Activated CD4-positive, alpha-beta T cell treated with anti-CD3 and anti-CD28 coated beads, Interleukin-2, amount 50 U/mL, for 16 hours (primary cell): ENCODE data around the gene DYSF.

Experiments used
- DNase-seq: peaks from one replicate; pipeline ENCODE4 v3.0.0-alpha.2; 2020

DYSF gene

DNA sequence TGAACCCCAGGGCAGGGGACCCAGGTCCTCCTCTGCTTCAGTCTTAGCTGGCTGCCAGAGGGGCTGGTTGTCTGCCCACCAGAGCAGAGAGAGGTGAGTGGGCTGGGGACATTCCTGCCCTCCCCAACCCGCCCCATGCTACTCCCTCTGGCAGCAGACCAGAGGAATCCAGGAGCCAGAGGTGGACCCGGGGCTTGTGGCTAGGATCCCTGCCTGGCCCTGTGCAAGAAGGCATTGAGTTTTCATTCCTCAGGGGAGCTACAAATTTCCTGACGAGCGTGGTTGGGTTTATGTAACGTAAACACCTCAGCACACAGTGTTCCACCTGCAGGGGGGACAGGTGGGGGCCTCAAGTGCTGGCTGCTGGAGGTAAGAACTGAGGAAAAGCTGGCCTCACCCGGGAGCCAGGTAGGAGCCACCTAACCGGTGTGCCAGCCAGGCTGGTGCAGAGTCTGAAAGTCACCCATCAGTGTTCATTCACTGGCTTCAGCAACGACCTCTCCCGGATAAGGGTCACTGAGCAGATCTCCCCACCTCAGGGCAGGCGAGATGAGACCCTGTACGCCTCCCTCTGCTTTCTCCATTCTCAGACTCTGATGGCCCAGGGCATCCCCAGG, 246.8 kb downstream of the DYSF start:
- no peak for DNase-seq

DNA sequence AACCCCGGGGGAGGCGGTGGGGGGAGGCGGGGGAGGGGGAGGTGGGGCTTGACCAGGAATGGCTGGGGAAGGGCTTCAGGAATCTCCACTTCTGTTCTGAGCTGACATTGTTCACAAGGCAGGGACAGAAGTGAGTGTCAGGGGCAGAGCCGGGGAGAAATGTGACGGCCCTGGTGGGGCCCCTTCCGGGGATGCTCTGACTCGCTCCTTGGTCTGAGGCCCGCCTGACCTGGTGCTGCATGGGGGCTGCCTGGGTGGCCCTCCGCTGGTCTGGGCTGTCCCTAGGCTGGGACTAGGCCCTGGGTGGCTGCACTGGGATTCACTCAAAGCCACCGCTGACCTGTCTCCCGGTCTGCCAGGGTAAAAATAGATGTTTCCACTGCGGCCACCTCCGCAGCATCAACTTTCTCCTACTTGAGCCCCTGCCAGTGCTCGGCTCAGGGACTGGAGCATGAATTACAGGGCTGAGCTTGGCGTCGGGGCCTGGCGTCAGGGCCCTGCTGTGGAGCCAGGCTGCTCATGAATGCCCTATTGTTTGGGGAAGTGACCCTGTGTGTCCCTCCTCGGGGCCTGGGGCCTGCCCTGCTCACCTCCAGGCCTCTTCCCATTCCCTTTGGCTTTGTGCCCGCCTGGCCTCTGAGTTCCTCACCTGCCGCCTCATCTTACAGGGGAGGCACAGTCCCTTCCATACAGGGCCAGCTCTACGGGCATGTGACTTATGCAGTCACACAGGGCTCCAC, 247.5 kb downstream of the DYSF start:
- no peak for DNase-seq

DNA sequence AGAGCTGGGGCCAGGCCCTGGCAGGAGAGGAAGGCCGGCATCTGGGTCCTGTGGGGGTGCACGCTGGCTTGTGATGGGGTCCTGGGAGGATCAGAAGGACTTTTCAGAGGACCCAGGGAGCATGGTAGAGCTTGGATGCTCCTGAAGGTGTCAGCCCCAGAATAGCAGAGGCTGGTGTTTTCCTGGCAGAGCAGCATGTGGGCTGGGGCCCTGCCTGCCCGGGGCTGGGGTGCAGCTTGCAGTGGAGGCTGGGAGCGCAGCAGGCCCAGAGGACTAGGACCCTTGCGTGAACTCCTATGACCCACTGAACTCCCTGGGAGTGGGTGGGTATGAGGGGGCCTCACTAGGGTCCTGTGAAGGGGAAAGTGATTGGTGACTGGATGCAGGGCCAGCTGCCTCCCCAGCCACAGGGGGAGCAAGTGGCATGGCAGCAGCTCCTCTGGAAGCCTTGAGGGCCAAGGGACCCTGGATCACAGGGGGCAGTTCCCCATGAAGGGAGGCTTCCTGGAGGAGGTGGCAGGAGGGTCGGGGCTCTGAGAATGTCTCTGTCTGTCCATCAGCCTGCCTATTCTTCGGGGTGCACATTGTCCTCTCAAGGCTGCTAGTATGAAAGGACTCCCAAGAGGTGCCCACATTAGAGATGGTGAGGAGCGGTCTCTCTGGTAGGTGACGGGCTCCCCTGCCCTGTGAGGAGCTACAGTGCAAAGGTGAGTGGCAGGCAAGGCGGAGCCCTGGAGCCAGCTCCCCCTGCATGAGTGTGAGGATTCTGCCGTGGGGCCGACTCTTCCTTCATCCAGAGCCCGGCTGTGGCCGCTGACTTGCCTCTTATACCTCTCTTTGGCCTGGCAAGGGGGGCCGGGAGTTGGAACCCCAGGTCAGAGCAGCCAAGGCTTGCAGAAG, 249.0 kb downstream of the DYSF start:
- DNase-seq, result no peak

DNA sequence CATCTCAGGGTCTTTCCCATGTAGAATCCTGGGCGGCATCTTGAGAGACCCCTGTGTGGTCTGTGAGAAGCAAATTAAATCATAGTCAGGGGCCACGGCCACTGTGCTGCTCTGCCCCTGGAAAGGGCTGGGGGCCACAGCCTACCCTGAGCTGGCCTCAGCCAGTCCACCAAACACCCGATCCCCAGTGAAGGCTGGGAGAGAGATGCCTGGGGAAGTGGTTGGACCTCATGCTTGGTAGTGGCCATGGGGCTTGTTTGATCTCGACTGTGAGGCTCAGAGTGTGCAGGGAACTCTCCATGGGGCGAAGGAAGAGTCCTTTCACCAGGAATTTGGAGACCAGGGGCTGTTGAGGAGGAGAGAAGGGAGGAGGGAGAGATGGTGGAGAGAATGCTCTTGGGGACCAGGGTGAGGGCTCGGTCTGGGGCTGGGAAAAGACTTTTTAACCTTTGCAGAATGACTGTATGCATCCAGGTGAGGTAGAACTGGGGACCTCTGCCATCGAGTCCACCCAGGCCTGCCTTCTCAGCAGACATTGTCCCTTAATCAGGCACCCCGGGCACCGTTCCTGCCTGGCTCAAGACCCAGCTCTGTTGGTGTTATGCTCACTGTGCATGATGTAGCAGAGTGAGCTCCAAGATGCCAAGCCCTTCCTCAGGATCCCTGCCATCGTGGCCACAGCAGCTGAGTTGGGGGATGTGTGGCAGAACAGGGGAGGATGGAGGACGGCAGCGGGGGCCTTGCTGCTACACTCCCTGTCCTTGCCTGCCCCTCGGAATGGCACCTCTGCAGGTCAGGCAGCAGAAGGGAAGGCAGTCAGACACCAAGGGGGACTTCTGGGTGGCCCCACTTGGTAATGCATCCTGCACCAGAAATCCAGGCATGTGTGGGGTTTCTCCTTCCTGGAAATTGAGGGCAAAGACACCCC, 249.9 kb downstream of the DYSF start:
- no peak for DNase-seq

DNA sequence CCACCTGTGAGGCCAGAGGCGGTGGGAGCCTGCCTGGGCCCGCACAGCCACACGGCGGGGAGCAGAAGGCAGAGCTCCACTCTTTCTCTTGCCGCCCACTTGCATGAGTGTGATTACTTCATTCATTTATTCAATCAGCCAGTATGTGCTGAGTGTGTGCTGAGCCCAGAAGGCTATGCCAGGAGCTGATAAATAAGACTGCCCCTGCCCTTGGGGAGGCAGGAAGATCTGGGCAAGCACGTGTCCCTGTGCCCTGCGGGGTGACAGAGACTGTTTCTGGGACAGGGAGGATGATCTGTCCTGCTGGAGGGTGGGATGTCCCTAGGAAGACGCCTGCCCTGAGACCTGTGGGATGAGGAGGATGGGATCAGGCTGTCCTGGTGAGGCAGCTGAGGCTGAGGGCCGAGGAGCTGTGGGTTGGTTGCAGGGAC, 250.8 kb downstream of the DYSF start:
- DNase-seq, result no peak

DNA sequence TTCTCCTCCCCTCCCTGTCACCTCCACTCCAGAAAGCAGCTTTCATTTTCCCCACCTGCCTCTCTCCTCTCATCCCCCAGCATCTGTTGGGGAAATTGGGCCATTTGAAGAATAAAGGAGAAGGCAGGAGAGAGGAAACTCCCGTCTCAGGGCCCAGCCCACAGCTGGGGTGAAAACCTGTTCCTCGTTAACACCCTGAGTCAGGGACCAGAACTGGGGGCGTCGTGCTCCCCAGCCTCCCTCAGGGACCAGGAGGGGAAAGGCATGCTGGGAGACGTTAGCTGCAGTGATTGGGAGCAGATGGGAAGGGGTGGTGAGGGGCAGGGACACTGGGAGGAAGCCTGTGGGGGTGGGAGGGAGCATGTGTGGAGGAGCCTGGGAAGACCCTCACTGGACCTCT, 251.3 kb downstream of the DYSF start:
- DNase-seq, result no peak

DNA sequence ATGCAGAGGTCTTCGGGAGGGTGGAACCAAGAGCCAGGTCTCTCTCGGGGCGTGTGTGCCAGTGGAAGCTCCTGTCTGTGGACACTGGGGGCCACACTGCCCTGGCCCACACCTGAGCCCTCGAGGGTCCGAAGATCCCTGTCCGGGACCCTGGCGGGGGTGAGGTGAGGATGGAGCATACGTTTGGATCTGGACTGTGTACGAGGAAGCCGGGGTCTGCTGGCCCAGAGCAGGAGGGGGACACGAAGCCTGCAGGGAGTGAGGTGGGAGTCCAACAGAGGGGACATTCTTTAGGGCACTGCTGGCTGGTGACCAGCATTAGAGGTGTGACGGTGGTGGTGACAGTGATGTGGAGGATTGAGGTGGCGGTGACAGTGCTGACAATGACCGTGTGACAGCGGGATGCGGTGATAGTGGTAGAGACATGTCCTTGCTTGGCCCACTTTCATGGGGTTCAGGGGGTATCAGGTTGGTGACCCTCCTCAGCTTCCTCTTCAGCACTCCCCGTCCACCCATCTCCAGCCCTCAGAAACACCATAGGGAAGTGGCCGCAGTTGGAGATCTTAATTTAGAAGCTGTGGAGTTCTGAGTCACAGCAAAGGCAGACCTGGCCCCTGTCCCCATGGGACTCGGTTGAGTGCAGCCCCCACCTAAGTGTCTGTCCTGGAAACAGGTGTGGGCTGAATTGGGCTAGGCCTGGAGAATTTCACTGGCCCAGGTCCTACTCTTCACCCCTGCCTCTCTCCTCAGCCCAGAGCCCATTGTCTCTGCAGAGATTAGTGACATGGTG, 252.0 kb downstream of the DYSF start:
- no peak for DNase-seq

DNA sequence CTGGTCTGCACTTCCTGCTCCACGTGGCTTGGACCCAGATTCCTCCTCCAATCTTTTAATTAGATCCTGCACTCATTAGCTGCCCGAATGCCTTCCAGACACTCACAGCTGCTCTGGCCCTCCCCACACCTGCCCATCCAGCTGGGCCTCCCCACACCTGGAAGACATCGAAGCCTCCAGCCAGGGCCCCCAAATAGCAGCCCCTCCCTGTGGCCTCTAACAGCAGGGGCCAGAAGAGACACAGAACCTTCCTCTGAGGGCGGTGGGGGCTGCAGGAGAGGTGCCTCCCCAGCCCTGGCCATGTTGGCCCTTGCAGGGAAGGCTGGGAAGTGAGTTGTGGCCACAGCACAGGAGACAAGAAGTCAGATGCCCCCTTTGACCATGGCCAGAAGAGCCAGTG, 252.8 kb downstream of the DYSF start:
- no peak for DNase-seq

DNA sequence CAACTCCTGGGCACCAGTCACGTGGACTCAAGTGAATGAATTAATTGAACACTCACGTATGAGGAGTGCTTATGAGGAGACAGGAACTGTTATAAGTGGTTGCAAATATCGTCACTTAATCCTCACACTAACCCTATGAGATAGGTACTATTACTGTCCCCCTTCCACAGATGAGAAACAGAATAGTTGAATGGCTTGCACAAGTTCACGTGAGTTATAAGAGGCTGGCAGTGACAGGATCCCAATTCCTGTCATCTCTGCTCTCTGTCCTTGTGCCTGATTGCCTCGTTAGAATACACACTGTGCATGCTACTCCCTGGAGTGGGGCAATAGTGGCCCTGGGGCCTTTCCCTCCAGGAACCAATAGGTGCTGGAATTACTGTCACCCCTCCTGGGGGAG, 253.5 kb downstream of the DYSF start:
- DNase-seq, result no peak

DNA sequence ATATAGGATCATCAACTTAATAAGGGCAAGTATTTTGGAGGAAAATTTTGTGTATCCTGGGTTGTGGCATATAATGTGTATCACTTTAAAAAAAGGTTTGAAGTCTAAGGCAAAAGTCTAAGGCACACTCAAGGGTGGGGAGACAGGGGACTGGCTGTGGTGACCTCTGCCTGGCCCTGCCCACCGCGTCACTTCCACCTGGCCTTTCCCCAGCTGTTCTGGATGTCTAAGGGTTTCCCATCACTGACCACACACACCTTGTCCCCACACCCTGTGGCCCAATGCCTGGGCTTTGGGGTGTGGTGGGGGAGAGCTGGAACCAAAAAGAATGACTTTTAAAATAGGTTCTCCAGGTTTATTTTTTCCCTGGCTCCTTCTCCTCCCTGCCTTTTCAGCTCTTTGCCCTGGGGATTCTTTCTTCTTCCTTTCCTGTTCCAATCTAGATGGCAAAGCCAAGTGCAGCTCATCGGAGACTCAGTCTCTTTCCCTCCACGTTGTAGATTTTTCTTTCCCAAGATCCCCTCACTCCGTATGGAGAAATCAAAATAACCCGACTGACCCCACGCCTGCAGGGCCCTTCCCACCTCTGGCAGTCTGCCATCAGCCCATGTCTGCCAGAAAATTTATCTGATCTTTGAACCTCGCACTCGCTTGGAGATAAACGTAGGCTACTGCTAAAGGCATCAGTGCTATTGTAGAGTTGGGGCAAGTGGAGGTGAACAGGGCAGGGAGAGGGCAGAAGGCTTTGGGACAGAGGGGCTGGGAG, 257.2 kb downstream of the DYSF start:
- DNase-seq, result no peak

DNA sequence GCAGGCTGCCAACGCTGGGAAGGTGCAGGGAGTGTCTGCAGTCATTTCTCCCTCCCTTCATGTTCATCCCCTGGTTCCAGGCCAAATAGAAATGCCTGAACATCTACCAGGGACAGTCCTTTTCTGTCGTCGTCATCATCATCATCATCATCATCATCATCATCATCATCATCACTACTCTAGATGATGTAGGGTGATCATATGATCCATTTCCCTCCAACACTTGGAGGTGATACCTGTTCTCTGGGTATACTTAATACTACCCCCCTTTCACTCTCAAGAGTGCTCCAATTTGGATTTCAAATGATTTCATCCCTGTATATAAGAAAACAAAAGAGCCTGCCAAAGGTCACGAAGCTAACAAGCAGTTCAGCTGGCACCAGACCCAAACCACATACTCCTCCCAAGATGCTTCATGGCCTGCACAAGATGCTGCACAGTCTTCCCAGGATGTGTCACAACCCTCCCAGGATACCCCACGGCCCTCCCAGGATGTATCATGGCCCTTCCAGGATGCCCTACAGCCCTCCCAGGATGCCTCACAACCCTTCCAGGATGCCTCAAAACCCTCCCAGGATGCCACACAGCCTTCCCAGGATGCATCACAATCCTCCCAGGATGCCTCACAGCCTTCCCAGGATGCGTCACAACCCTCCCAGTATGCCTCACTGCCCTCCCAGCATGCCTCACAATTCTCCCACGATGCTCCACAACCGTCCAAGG, 257.9 kb downstream of the DYSF start:
- DNase-seq, result no peak

DNA sequence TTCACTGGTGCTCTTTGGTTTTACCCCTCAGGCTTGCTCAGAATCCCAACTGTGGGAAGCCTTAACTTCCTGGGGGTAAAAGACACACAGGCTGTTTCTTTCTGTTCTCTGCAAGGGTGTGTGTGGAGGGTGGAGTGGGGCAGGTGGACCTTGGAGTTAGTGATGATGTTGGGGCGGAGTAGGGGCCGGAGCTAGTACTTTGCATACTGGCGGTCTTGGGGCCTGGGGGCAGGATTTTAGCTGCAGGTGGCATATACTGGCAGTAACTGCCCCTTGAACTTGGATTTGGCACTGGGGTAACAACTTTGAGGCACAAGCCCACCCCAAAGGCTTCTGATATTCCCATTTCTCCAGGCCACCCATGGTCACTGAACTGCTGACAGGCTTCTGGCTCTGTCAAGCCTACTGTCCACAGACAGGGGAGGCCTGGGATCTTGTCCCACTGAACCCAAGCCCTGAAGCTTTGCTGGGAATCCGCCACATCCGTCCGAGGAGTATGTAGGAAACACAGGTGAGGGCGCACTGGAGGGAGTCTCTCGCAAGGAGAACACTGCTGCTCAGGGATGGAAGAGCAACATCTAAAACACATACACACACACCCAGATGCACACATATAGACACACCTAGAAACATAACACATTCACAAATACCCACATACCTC, 258.9 kb downstream of the DYSF start:
- DNase-seq, result no peak

DNA sequence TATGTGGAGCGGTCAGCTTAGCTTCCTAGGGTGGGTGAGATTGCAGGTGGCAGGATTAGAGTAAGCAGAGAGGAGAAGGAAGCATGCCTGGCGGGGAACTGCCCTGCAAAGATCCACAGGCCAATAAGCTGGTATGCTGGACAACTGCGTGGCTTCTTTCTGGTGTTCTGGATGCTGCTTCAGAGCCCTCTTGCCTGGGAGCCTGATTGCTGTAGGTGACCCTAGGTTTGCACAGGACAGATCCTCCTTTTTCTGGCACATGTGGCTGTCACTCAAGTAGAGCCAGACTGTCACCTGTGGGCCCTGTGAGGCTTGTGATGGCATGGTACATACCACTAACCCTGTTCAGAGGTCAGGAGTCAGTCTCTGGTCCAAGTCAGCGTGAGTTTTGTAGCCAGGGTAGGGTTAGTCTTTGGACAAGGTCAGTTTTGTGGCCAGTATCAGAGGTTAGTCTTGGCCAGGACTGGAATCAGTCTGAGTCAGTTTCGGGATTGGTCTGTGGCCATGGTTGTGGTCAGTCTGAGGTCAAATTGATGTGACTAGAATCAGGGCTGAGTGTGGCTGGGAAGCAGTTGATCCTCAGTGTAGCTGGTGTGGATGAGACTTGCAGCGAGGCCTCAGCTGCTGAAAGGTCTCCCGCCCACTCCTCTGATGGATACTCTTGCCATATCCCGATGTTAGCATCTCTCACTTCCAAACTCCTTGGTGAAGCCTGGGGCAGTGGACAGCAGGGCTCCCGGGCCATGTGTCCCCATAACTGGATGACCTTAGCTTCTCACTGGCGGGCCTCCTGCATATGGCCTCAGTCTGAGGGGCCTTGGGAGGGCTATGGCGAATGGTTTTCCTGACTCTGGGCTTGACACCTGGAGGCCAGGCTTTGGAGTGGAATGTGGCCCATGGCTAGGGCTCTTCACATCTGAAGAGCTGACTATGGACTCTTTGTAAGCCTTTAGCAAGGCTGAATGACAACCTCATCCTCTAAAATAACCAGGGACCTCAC, 260.5 kb downstream of the DYSF start:
- DNase-seq, result no peak

DNA sequence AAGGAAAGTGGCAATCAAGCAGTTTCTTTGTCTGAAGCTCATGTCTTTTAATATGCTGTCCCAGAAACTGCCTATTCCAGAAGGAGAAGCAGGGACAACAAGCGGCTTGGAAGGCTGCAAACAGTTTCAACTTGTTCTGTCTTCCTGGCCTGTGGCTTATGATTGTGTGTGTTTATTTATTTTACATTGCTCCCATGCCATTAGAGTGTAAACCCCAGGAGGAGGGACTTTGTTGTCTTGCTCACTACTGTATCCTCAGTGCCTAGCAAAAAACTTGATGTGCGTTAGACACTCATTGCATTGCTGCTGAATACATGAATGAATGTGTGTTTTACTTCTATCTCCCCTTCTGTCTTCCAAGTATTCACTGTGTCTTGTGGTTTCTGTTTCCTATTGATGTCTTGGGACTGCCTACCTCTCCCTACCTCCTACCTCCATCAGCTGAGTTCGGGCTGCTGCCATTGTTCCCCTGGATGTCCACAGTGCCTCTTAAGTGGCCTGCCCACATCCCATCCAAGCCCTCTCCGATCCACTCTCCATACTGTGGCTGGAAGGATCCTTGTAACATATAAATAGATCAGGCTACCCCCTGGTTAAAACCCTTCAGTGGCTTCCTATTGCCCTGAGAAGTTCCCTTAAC, 261.4 kb downstream of the DYSF start:
- DNase-seq, result no peak

DNA sequence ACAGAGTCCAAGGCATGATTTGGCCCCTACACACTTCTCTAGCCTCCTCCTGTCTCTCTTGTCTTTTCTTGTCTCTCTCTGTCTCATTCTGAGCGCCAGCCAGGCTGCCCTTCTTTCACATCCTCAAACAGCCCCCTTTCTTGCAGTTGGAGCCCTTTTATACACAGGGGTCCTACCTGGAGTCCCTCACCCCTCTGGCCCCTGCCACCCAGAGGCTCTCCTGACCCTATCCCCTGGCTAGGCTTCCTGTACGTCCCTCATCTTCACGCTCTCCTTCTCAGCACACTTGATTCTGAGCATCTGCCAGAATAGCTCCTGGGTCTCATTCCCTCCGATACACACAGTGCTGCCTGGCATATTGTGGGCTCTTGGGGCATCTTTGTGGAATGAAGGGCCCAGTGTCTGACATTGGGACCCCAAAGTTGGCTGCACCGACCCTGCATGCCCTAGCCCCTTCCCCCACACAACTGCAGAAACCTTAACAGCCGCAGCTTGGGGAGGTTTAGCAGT, 261.9 kb downstream of the DYSF start:
- no peak for DNase-seq

DNA sequence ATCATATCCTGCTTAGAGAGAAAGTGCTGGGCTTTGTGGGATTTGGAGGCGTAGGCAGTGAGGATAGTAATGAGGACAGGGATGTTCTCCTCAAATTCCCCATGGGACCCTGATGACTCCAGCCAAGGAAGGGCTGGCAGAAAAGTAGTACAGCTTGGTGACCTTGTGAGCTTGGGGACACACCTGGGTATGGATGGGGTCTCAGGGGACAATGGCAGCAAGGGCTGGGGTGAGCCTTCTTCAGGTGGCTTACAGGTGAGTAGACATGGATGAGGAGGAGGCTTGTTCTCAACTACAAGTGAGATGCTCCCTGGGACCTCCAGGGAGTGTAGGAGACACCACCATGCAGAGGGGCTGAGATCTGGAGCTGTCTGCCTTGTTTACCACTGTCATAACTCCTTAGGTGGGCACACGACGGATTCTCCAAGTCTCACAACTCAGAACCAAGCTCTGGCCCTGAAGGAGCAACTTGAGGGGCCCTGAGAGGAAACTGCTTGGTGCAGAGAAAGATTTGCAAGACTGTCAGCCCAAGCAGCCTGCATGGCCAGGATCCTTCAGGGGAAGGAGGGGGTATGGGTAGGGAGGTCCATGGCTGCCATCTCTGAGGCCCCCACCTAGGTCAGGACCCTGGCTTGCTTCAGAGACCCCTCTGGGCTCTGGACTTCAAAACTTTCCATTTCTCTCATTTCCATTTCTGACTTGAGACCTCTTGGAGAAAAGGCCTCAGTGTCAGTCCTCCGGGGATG, 262.8 kb downstream of the DYSF start:
- DNase-seq, result no peak
